K562 (cell line): ENCODE measurements around the gene FRMD1.

Experiments used
- ATF3 ChIP-seq, 2 experiments: fragments of 450-650 bp in 1 of 2; sonication (generic) in 1 of 2; formaldehyde crosslinking in 1 of 2; IDR thresholded peaks in 1 of 2; conservative IDR thresholded peaks in 1 of 2; 2 replicates each; pipeline versions ENCODE4 v1.6.1 to v1.8.1; 2016 to 2023; ENCODE audit warnings: mild to moderate bottlenecking in 2 of 2, moderate library complexity in 2 of 2, inconsistent platforms in 1 of 2, missing genetic modification reagents in 1 of 2
- CTCF ChIP-seq, 3 experiments: IDR thresholded peaks in 2 of 3; conservative IDR thresholded peaks in 1 of 3; 2 replicates each; pipeline ENCODE4 v1.5.1; 2011 to 2012; ENCODE audit warnings: low read length in 3 of 3, mild to moderate bottlenecking in 3 of 3, control low read depth in 2 of 3, improper control_type of control experiment in 1 of 3, inconsistent platforms in 1 of 3, low read depth in 1 of 3, mixed read lengths in 1 of 3, moderate library complexity in 1 of 3; ENCODE audit not compliant: insufficient read depth in 2 of 3
- ETV5 ChIP-seq: sonication (generic); formaldehyde crosslinking; IDR thresholded peaks from 2 replicates; pipeline ENCODE4 v1.4.0; 2020; ENCODE audit warnings: low read depth, mild to moderate bottlenecking, missing genetic modification reagents
- EZH2 ChIP-seq: IDR thresholded peaks from 2 replicates; pipeline ENCODE4 v1.6.1; 2012; ENCODE audit warnings: low read depth, mild to moderate bottlenecking, inconsistent platforms, low read length, borderline replicate concordance
- GABPB1 ChIP-seq: sonication (generic); formaldehyde crosslinking; IDR thresholded peaks from 2 replicates; pipeline ENCODE4 v1.8.0; 2022; ENCODE audit warnings: mild to moderate bottlenecking, missing genetic modification reagents
- HMG20B ChIP-seq: fragments of 250-450 bp; sonication (Bioruptor Pico); IDR thresholded peaks from 2 replicates; pipeline ENCODE4 v1.5.0; 2021; ENCODE audit warnings: mild to moderate bottlenecking
- HMGN3 ChIP-seq: IDR thresholded peaks from 2 replicates; pipeline ENCODE4 v1.6.1; 2011; ENCODE audit warnings: borderline replicate concordance, low read depth, mild to moderate bottlenecking, mixed read lengths, low read length; ENCODE audit not compliant: insufficient read length; ENCODE audit errors: extremely low read depth
- ILF3 ChIP-seq: fragments of 450-650 bp; IDR thresholded peaks from 2 replicates; pipeline ENCODE4 v1.6.1; 2018; ENCODE audit warnings: antibody characterized with exemption, mild to moderate bottlenecking, moderate library complexity, borderline replicate concordance
- PATZ1 ChIP-seq: fragments of 250-450 bp; sonication (Bioruptor Pico); IDR thresholded peaks from 2 replicates; pipeline ENCODE4 v1.5.0; 2020; ENCODE audit warnings: mild to moderate bottlenecking, borderline replicate concordance
- POLR2A ChIP-seq: fragments of 450-650 bp; conservative IDR thresholded peaks from 2 replicates; pipeline ENCODE4 v1.6.1; 2016
- POLR2AphosphoS5 ChIP-seq: IDR thresholded peaks from 2 replicates; pipeline ENCODE4 v1.6.1; 2011; ENCODE audit warnings: mild to moderate bottlenecking, low read depth, low read length, moderate library complexity; ENCODE audit not compliant: control insufficient read depth, insufficient read depth
- TFAM ChIP-seq: fragments of 250-450 bp; sonication (Bioruptor Pico); conservative IDR thresholded peaks from 2 replicates; pipeline ENCODE4 v1.5.0; 2021; ENCODE audit warnings: mild to moderate bottlenecking, moderate library complexity
- ZNF766 ChIP-seq: fragments of 200-800 bp; sonication (Bioruptor generic); conservative IDR thresholded peaks from 2 replicates; pipeline ENCODE4 v1.6.1; 2016; ENCODE audit warnings: missing genetic modification characterization, missing compliant biosample characterization

- TF ChIP-seq HMG20B (CRISPR knock-in tag) (no peak), GABPB1 (CRISPR knock-in tag) (no peak), ILF3 (no peak), ATF3 (IDR thresholded peaks at IDR 0.05) (no peak), ATF3 (CRISPR knock-in tag; conservative IDR thresholded peaks at IDR 0.05) (no peak), PATZ1 (no peak), EZH2 (no peak), POLR2A (no peak), TFAM (CRISPR knock-in tag) (no peak), POLR2AphosphoS5 (no peak), CTCF (IDR thresholded peaks at IDR 0.05 in 2 of 3, conservative IDR thresholded peaks at IDR 0.05 in 1 of 3; ENCODE audit: insufficient read depth in 2 of 3, low read depth in 1 of 3, low read length in 3 of 3) (no peak), HMGN3 (no peak), ZNF766 (CRISPR knock-in tag) (no peak), ETV5 (CRISPR knock-in tag) (no peak)
These were observed 25.7 kb downstream of the FRMD1 start for GRCh38 chr6:168053086-168053956.
